Measurements from ENCODE around the gene SLC9B1.

- TF ChIP-seq EZH2 (IDR thresholded peaks at IDR 0.05; ENCODE audit: insufficient read depth, poor library complexity, severe bottlenecking) (no peak), EZH2phosphoT487 (IDR thresholded peaks at IDR 0.05; ENCODE audit: insufficient read depth, low read depth) (no peak)
Observed at GRCh38 chr4:102862016-102862415, 157.5 kb downstream of the SLC9B1 start.
